HG03439 (cell line): ENCODE measurements around the gene EFNA4.
"Not testable (repeated sequence)": the region's sequence is repeated elsewhere in the genome, so short reads cannot be mapped to it uniquely, and the experiment has no call there.

ENCODE experiments used
- ATAC-seq: cut with Tn5 transposase; IDR thresholded peaks from one replicate; pipeline ENCODE4 v1.9.1; 2021; ENCODE audit warnings: mild to moderate bottlenecking, moderate library complexity; ENCODE audit not compliant: unreplicated experiment

EFNA4 gene

GRCh38 chr1:155116113-155116764 is 52.7 kb downstream of the EFNA4 start:
- ATAC-seq = no peak

- ATAC-seq = no peak
These were observed 54.1 kb downstream of the EFNA4 start for GRCh38 chr1:155117610-155118009.

GRCh38 chr1:155118090-155118489 is 54.5 kb downstream of the EFNA4 start:
- not testable (repeated sequence) for ATAC-seq
